A673 (cell line): ENCODE measurements around the gene VWA1.

ENCODE experiments used
- EZH2 ChIP-seq: fragments of 200-600 bp; sonication (generic); IDR thresholded peaks from 2 replicates; pipeline ENCODE4 v1.6.1; 2017; ENCODE audit warnings: borderline replicate concordance, low read depth, mild to moderate bottlenecking, mixed read lengths, antibody characterized with exemption, low read length; ENCODE audit not compliant: poor library complexity, severe bottlenecking
- TF ChIP-seq, protein P1 (sequence below): fragments of 300-800, 200-600 bp; sonication (generic); conservative IDR thresholded peaks from 2 replicates; pipeline ENCODE4 v1.5.1; 2017; ENCODE audit warnings: low read depth, mild to moderate bottlenecking, antibody characterized with exemption, low read length, moderate library complexity, mixed read lengths

DNA sequence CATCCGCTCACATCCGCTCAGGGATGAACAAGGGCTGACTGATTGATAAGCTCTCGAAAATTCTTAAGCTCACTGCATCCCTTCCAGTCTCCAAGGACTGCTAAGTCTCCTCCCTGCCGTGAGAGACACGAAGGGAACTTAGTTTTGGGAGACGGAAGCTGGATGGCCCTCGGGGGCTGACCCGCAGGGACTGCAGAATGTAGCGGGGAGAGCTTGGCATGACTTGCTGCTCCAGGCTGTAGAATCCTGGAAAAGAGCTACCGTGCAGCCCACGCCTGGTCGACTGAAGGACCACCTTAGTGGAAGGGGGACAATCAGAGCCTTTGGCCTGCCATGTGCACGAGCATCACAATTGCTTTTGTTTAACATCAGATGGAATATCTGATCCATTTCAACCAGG lies 19.7 kb upstream of the VWA1 start:
- TF ChIP-seq, protein P1, sequence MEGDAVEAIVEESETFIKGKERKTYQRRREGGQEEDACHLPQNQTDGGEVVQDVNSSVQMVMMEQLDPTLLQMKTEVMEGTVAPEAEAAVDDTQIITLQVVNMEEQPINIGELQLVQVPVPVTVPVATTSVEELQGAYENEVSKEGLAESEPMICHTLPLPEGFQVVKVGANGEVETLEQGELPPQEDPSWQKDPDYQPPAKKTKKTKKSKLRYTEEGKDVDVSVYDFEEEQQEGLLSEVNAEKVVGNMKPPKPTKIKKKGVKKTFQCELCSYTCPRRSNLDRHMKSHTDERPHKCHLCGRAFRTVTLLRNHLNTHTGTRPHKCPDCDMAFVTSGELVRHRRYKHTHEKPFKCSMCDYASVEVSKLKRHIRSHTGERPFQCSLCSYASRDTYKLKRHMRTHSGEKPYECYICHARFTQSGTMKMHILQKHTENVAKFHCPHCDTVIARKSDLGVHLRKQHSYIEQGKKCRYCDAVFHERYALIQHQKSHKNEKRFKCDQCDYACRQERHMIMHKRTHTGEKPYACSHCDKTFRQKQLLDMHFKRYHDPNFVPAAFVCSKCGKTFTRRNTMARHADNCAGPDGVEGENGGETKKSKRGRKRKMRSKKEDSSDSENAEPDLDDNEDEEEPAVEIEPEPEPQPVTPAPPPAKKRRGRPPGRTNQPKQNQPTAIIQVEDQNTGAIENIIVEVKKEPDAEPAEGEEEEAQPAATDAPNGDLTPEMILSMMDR, result no peak
- TF ChIP-seq EZH2, result no peak
